Glomerular visceral epithelial cell (primary cell): Measurements from ENCODE around the gene DGUOK.
A peak's percentile ranks its signal among the peaks of the same experiment; 100 is the strongest.

ENCODE experiments used
- DNase-seq: peaks from one replicate; pipeline ENCODE4 v3.0.0-alpha.2; 2016; ENCODE audit errors: extremely low spot score

Gene DGUOK

DNA sequence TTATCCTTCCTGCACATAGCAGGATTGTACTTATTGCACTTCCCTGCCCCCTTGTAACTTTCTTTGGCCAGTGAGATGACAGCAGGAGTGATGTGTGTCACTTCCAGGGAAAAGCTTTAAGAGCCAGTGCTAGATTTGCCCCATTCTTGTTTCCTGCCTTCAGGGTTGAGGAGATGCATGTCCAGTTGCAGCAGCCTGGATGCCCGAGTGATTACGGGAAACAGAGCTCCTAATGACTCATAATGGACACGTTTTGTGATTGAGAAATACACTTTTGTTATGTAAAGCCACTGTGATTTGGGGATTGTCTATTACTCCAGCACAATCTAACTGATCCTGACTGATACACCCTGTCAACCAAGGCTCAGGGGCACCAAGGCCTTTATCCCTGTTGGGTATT, 53.0 kb downstream of the DGUOK start:
- peak; percentile 64 for DNase-seq

DNA sequence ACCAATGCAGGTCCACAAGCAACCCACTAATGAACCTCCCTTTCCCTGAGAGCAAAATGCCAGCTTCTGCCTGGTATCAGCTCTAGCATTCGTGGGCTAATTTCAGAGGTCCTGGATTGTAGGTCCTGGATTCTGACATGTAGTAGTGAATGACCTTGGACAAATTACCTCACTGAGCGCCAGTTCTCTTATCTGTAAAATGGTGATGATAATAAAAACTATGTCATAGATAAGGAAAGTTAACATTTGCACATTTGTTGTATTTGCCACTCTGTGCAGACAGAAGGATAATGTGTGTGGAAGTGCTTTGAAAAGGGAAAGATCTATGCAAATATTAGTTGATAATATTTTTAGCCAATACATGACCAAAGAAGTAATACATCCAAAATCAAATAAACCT, 53.9 kb downstream of the DGUOK start:
- DNase-seq: no peak

- no peak for DNase-seq
These were observed 54.7 kb downstream of the DGUOK start for GRCh38 chr2:73981081-73982001.

GRCh38 chr2:73982140-73982617, 55.5 kb downstream of the DGUOK start:
- DNase-seq: no peak

DNA sequence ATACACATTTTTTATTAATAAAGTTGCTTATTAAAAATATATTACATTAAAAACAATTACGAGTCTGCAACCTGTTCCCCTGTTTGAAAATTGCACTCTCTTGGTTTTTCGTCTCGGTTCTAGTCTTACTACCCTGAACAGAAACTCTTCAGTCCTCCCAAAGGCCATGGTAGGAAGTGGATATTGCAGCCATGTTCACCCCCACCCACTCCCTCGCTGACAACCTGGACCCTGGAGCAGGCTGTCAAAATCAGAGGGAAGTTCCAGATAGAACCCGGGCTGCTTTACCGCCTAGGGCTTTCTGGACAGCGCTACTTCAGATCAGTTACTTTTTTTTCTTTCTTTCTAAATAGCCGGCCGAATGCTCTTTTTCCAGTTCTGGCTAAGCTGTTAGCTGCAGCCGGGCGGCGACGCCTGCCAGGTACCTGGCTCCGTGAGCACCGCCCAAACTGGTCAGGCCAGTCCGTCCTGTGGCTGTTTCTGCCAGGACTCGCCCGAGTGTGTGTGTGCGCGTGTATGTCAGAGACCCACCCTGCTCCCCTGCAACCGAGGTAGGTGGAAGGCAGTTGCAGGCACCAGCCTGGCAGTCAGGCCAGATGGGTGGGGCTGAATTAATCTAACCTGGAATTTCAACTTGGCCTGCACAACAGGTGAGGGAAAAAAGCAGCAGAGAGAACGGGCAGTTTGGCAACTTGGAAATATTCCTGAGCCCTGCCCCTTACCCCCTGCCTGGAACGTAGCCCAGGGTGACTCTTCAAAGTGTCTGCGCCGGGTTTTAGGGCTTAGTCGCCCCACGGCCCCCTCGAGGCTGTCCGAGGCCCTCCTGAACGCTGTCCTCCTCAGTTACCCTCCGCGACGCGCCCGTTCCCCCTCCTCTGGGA, 56.9 kb downstream of the DGUOK start:
- no peak for DNase-seq

DNA sequence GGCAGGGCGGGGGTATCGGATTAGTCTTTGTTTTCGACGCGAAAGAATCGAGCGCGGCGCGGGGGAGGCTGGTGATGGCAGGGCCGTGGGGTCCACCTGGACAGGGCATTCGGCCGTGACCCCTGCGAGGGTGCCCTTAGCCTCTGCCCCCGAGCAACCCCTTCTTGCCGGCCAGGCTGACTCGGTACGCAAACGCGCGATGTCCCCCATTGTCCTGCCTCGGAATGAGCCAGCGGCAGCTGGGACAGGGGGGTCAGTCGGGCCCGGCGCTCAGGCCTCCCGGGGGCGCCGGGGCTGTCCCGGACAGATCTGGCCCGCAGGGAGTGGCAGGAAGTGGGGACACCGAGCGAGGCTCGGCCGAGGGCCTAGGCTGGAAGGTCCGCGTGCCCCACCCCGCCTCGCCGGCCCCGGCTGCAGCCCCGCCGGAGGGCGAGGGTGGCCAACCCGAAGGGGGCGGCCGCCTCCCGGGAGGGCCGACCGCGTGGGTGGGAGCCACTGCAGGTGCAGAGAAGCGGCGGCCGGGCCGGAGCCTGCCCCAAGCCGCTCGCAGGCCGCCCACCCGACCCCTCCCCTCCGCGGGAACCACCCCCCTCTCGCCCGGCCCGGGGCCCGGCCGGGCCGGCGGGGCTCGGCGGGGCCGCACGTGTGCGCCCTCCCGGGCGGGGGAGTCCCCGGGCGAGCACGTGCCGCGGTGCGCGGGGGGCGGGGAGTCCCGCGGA, 57.7 kb downstream of the DGUOK start, which contains the start of gene TET3:
Gene TET3, plus strand, starts transcription at position 708 of the 719 bp plus-strand sequence. CDS start 1,494 bp downstream, outside the sequence.
- peak; percentile 56 for DNase-seq

GRCh38 chr2:73984922-73985307, 58.2 kb downstream of the DGUOK start:
- peak; percentile 30 for DNase-seq

DNA sequence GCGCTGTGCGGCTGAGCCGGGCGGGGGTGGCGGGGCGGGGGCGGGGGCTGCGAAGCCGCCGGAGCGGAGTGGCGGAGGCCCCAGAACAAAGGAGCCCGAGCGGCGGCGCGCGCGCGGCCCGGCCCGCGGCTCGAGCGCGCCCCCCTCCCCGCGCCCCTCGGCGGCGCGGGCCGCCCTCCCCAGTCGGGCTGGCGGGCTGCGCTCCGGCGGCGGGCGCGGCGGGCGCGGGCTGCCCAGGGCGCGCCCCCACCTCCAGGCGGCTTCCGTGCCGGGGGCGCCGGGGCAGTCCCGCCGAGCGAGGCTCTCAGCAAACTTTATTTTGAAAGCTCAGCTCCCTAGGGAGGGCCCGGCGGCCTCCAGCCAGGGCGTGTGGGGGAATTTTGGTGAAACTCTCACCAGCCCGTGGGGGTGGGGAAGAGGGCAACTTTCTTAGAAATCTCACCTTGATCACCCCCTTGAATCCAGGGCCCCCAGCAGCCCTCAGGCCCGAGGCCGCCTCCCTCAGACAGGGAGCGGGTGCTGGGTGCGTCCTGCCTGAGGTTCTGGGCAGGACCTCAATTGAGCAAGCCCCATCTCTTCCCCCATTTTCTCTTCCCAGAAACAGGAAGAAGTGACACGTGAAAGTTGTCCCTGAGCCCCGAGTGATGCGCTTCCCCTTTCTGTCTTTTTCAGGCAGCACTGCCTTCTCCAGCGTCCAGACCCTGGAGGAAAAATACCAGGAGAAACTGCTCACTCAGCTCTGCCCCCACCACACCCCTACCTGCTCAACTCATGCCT, 58.8 kb downstream of the DGUOK start:
- DNase-seq: no peak

DNA sequence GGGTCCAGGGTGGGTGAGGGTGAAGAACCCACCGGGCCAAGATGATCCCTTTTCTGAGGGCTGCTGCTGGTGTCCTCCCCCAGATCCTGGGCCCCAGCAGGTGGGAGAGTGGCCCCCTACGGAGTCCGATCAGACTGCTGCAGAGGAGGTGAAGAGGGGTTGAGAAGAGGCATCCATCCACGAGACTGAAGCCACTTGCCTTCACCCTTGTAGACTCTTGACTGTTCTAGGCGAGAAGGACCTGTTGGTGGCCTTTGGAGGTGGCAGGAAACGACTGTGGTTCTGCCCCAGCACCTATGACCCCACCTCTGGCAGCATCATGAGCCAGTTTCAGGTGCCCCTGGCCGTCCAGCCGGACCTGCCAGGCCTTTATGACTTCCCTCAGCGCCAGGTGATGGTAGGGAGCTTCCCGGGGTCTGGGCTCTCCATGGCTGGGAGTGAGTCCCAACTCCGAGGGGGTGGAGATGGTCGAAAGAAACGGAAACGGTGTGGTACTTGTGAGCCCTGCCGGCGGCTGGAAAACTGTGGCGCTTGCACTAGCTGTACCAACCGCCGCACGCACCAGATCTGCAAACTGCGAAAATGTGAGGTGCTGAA, 59.5 kb downstream of the DGUOK start:
- no peak for DNase-seq

GRCh38 chr2:73987109-73987947, 60.6 kb downstream of the DGUOK start:
- no peak for DNase-seq

- no peak for DNase-seq
These were observed 61.4 kb downstream of the DGUOK start for GRCh38 chr2:73987948-73988700.

DNA sequence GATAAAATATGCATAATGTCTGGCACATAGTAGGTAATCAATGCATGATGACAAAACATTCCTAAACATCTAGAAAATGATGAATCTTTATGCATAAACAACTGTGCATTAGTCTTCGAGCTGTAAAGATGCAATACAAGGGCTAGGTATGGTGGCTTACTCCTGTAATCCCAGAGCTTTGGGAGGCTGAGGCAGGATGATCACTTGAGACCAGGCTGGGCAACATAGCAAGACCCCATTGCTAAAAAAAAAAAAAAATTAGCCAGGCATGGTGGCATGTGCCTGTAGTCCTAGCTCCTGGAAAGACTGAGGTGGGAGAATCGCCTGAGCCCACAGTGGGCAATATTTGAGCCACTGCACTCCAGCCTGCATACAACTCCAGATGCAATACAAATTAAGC, 63.3 kb downstream of the DGUOK start:
- no peak for DNase-seq

- DNase-seq: no peak
These were observed 63.9 kb downstream of the DGUOK start for GRCh38 chr2:73990531-73990930.

GRCh38 chr2:73992036-73992435, 65.4 kb downstream of the DGUOK start:
- no peak for DNase-seq

DNA sequence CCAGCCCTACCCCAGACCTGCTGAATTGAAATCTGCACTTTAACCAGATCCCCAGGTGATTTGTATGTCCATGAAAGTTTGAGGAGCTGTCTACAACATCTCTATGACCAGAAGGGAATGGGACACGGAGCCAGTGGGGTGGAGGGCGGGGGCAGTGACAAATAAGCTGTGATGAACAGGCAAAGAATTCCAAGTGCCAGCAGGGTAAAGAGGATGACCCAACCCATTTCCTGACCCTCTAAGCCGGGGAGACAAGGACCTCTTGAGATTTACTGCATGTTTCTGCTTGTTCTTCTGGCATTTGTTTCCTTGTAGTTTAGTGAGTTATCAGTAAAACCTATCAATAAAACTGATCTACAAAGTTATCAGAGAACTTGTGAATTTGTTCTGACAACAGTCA, 66.7 kb downstream of the DGUOK start:
- DNase-seq: no peak

DNA sequence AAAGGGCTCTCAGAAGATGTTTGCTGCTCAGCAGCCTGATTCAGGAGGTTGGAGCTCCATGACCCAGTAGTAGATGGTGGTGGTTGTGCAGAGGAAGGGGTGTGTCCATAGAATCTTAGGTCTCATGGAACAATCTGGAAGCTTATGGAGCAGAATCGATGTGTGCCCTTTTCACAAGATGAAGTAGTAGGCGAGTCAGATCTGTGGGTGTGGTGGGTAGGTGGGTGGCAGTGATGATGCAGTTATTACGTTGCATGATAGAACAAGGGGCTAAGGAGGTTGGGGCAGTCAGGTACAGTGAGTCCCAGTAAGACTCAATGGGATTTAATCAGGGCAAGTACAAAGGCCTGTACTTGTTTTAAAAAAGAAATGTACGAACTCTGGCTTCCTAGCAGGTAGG, 67.1 kb downstream of the DGUOK start:
- no peak for DNase-seq

DNA sequence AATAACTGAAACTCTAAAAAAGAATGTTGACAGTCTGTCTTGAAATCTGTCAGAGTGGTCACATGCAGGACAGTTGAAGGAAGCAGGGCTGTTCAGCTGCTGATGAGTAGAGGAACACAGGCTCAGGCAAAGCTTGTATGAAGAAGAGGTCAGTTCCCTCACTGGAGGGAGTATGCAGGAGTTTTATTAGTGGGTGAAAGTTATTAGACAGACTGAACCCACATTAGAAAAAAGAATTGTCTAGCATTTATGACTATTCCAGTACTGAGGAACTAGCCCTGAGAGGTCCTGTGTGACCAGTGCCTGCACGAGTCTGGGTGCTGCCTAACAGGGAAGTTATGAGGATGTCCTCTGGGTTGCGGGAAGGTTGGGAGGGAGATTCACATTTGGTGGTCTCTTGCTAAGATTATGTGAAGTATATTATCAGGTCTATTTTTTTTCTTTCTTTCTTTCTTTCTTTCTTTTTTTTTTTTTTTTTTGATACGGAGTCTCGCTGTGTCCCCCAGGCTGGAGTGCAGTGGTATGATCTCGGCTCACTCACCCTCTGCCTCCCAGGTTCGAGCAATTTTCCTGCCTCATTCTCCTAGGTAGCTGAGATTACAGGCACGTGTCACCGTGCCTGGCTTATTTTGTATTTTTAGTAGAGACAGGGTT, 67.6 kb downstream of the DGUOK start:
- no peak for DNase-seq

- DNase-seq: no peak
These were observed 69.1 kb downstream of the DGUOK start for GRCh38 chr2:73995810-73996209.
